ENCODE measurements around the gene LRRK1.

DNA sequence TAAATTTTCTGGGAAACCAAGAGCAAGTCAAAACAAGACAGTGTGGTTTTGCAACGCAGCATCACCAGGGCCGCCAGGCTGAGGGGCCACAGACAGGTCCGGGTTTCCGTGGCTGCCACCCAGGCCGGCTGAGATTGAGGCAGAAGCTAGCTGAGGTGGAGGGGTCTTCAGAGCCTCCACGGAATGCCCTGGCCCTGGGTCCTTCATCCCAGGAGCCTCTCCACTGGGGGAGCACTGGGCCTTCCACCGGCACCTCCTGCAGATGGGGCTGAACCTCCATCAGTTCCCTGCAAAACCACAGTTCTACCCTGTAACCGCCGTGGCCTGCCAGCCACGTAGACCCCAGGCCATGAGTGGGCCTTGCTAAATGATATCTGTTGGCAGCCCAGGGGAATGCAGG, 180.0 kb downstream of the LRRK1 start:
- TF ChIP-seq CTCF (IDR thresholded peaks at IDR 0.05) (no peak), POLR2A (IDR thresholded peaks at IDR 0.05) (no peak)

All from esophagus squamous epithelium (tissue), 4 donors.